Measurements from ENCODE around the gene PKIG.

The PKIG gene

GRCh38 chr20:44597516-44597915, 15.1 kb downstream of the PKIG start:
- DNase-seq: no peak

- no peak for DNase-seq
Observed at GRCh38 chr20:44597930-44598329, 15.6 kb downstream of the PKIG start.

- no peak for DNase-seq
Observed at GRCh38 chr20:44598423-44599305, 16.3 kb downstream of the PKIG start.

GRCh38 chr20:44599715-44600114, 17.3 kb downstream of the PKIG start:
- DNase-seq: no peak

- DNase-seq: no peak
Observed at GRCh38 chr20:44600301-44600700, 17.9 kb downstream of the PKIG start.

GRCh38 chr20:44600758-44601201, 18.4 kb downstream of the PKIG start:
- no peak for DNase-seq

GRCh38 chr20:44601236-44601671, 18.9 kb downstream of the PKIG start:
- DNase-seq: no peak

- no peak for DNase-seq
Observed at GRCh38 chr20:44601801-44602204, 19.4 kb downstream of the PKIG start.

GRCh38 chr20:44603327-44603726, 20.9 kb downstream of the PKIG start:
- no peak for DNase-seq

GRCh38 chr20:44606725-44607441, 24.5 kb downstream of the PKIG start:
- no peak for DNase-seq

- DNase-seq: no peak
Observed at GRCh38 chr20:44609006-44609515, 26.7 kb downstream of the PKIG start.

- DNase-seq: peak; percentile 83
Observed at GRCh38 chr20:44609516-44610312, 27.3 kb downstream of the PKIG start.

GRCh38 chr20:44610313-44610962, 28.1 kb downstream of the PKIG start:
- DNase-seq: no peak

- no peak for DNase-seq
Observed at GRCh38 chr20:44613575-44613974, 31.2 kb downstream of the PKIG start.

GRCh38 chr20:44614525-44614924, 32.1 kb downstream of the PKIG start:
- no peak for DNase-seq

- no peak for DNase-seq
Observed at GRCh38 chr20:44615169-44615791, 32.9 kb downstream of the PKIG start.

- no peak for DNase-seq
Observed at GRCh38 chr20:44615876-44616603, 33.7 kb downstream of the PKIG start.

GRCh38 chr20:44616604-44616964, 34.2 kb downstream of the PKIG start:
- DNase-seq: no peak

- DNase-seq: no peak
Observed at GRCh38 chr20:44618318-44618731, 35.9 kb downstream of the PKIG start.

- no peak for DNase-seq
Observed at GRCh38 chr20:44619294-44619693, 36.9 kb downstream of the PKIG start.

- DNase-seq: no peak
Observed at GRCh38 chr20:44620030-44620429, 37.7 kb downstream of the PKIG start.

Measured in NCI-H1105 treated with DMSO at 0.1 percent for 48 hours (cell line).